Smooth muscle cell (in vitro differentiated cells): ENCODE measurements around the gene NR1H3. TPM values are rescaled to one million over a fixed set of nuclear protein-coding genes. Genes with fewer than 3 reads are reported as not detected.

Source experiments
- DNase-seq: peaks from one replicate; lab custom pipeline; 2025; ENCODE audit not compliant: unreplicated experiment; lab: John Stamatoyannopoulos, UW
- H2AFZ ChIP-seq: fragments of 200-600 bp; sonication (generic); 2 replicates; pipeline ENCODE4 v1.6.0; 2016; ENCODE audit warnings: antibody characterized with exemption, low read depth, mild to moderate bottlenecking
- H3F3A ChIP-seq: fragments of 200-600 bp; sonication (generic); 2 replicates; pipeline ENCODE4 v1.6.0; 2017; ENCODE audit warnings: antibody characterized with exemption, low read depth
- H3K27ac ChIP-seq: fragments of 200-600 bp; sonication (generic); 2 replicates; pipeline ENCODE4 v1.5.1; 2016; ENCODE audit warnings: low read depth, mild to moderate bottlenecking
- H3K27me3 ChIP-seq: fragments of 200-600 bp; sonication (generic); 2 replicates; pipeline ENCODE4 v1.6.1; 2016; ENCODE audit warnings: low read depth, mild to moderate bottlenecking
- H3K36me3 ChIP-seq: fragments of 200-600 bp; sonication (generic); 2 replicates; pipeline ENCODE4 v1.5.1; 2016; ENCODE audit warnings: low read depth
- H3K4me1 ChIP-seq: fragments of 200-600 bp; sonication (generic); 2 replicates; pipeline ENCODE4 v1.5.1; 2016; ENCODE audit warnings: low read depth
- H3K4me2 ChIP-seq: fragments of 200-600 bp; sonication (generic); 2 replicates; pipeline ENCODE4 v1.6.0; 2016; ENCODE audit warnings: mild to moderate bottlenecking
- H3K4me3 ChIP-seq: fragments of 200-600 bp; sonication (generic); 2 replicates; pipeline ENCODE4 v1.5.1; 2016; ENCODE audit warnings: mild to moderate bottlenecking
- H3K79me2 ChIP-seq: fragments of 200-600 bp; sonication (generic); 2 replicates; pipeline ENCODE4 v1.6.0; 2016; ENCODE audit warnings: low read depth, mild to moderate bottlenecking
- H3K9ac ChIP-seq: fragments of 200-600 bp; sonication (generic); 2 replicates; pipeline ENCODE4 v1.6.0; 2016; ENCODE audit warnings: low read depth
- H3K9me3 ChIP-seq: fragments of 200-600 bp; sonication (generic); replicated peaks from 2 replicates; pipeline ENCODE4 v1.5.1; 2016; ENCODE audit warnings: low read depth
- H4K20me1 ChIP-seq: fragments of 200-600 bp; sonication (generic); 2 replicates; pipeline ENCODE4 v1.6.0; 2016; ENCODE audit warnings: low read depth
- CTCF ChIP-seq: fragments of 200-600 bp; sonication (generic); IDR thresholded peaks from 2 replicates; pipeline ENCODE4 v1.5.1; 2017; ENCODE audit warnings: borderline replicate concordance, mild to moderate bottlenecking, antibody characterized with exemption; ENCODE audit not compliant: insufficient read depth, poor library complexity, severe bottlenecking
- WGBS: methylation state at CpG from one replicate; pipeline ENCODE4 v1.1.7; 2016; ENCODE audit warnings: low lambda C conversion rate; 5-methylcytosine and 5-hydroxymethylcytosine counted together
- polyA plus RNA-seq: library from polyadenylated mRNA; unstranded; fragments of >200 nt; fragmentation: Nextera tagmentation; extraction: Ambion mirVana; gene quantifications from 2 replicates; pipeline ENCODE4 v1.2.1, GENCODE V29; 2016
- total RNA-seq: library from RNA; depleted of rRNA; stranded (reverse); fragments of >200 nt; gene quantifications from 2 replicates; pipeline ENCODE4 v1.2.3, GENCODE V29; 2014

Gene NR1H3
- total and polyA plus RNA-seq, 2 experiments from 2014 or later: 8.1 to 13.7 TPM

GRCh38 chr11:47285969-47286770 lies 28.4 kb downstream of the NR1H3 start:
- Histone ChIP-seq H3K9me3 (no peaks in the 10 kb centered on the region), H4K20me1 (no peaks in the 10 kb centered on the region), H3K27me3 (no peaks in the 10 kb centered on the region), H3K27ac (no peak overlapping the region), H3F3A (no peaks in the 10 kb centered on the region), H3K4me2 (no peak overlapping the region), H3K4me1 (no peaks in the 10 kb centered on the region), H3K36me3 (peaks cover 14% of the 10 kb centered on the region), H3K4me3 (no peak overlapping the region), H3K9ac (no peak overlapping the region), H3K79me2 (no peaks in the 10 kb centered on the region), H2AFZ (no peak overlapping the region)
- TF ChIP-seq CTCF: no peak
- WGBS: 96% methylated on average over 13 of the region's 13 CpGs
- no peak for DNase-seq

GRCh38 chr11:47288066-47288465 lies 30.3 kb downstream of the NR1H3 start:
- Histone ChIP-seq H3K27ac (no peak overlapping the region), H3F3A (no peaks in the 10 kb centered on the region), H3K79me2 (no peaks in the 10 kb centered on the region), H3K4me2 (no peak overlapping the region), H3K4me3 (no peak overlapping the region), H3K4me1 (no peaks in the 10 kb centered on the region), H3K27me3 (no peaks in the 10 kb centered on the region), H2AFZ (no peak overlapping the region), H3K36me3 (peaks cover 10% of the 10 kb centered on the region), H4K20me1 (no peaks in the 10 kb centered on the region), H3K9me3 (no peaks in the 10 kb centered on the region), H3K9ac (no peak overlapping the region)
- over 99% methylated on average over 5 of the region's 5 CpGs for WGBS
- TF ChIP-seq CTCF: no peak
- DNase-seq: no peak

GRCh38 chr11:47289856-47290255 lies 32.1 kb downstream of the NR1H3 start:
- 99% methylated on average over 15 of the region's 15 CpGs for WGBS
- H3K4me1 ChIP-seq: no peaks in the 10 kb centered on the region

More at GRCh38 chr11:47289856-47290255, 32.1 kb downstream of the NR1H3 start:
- Histone ChIP-seq H2AFZ (no peak overlapping the region), H3K9ac (no peak overlapping the region), H3K27ac (no peak overlapping the region), H3K4me3 (no peak overlapping the region), H3K4me2 (no peak overlapping the region), H3K36me3 (peaks cover 5% of the 10 kb centered on the region), H4K20me1 (no peaks in the 10 kb centered on the region), H3K79me2 (no peaks in the 10 kb centered on the region), H3F3A (no peaks in the 10 kb centered on the region), H3K27me3 (no peaks in the 10 kb centered on the region), H3K9me3 (no peaks in the 10 kb centered on the region)
- TF ChIP-seq CTCF: no peak
- no peak for DNase-seq
